PFSK-1 (cell line): ENCODE data around the gene SLC2A14.

Experiments used
- FOXP2 ChIP-seq: optimal IDR thresholded peaks from 2 replicates; pipeline ENCODE3; 2011; ENCODE audit warnings: borderline replicate concordance, control low read depth, inconsistent platforms; ENCODE audit not compliant: insufficient read depth; ENCODE audit errors: extremely low read length, extremely low read depth
- POLR2AphosphoS5 ChIP-seq: IDR thresholded peaks from 2 replicates; pipeline ENCODE4 v1.6.1; 2012; ENCODE audit warnings: low read depth, mild to moderate bottlenecking, control low read depth, low read length, moderate library complexity
- SIN3A ChIP-seq: IDR thresholded peaks from 2 replicates; pipeline ENCODE4 v1.6.1; 2012; ENCODE audit warnings: mild to moderate bottlenecking, low read length, moderate library complexity, borderline replicate concordance; ENCODE audit not compliant: insufficient read depth
- TAF1 ChIP-seq: IDR thresholded peaks from 2 replicates; pipeline ENCODE4 v1.6.1; 2012; ENCODE audit warnings: low read length, control low read depth, borderline replicate concordance; ENCODE audit not compliant: insufficient read depth
- TF ChIP-seq, protein P1 (sequence below), 2 experiments: IDR thresholded peaks; 2 replicates each; pipeline versions ENCODE4 v1.6.1 to v1.8.0; 2011 to 2012; ENCODE audit warnings: low read depth in 2 of 2, low read length in 2 of 2, control low read depth in 1 of 2, inconsistent platforms in 1 of 2, mild to moderate bottlenecking in 1 of 2, moderate library complexity in 1 of 2; ENCODE audit not compliant: insufficient read depth in 1 of 2

Gene SLC2A14

DNA sequence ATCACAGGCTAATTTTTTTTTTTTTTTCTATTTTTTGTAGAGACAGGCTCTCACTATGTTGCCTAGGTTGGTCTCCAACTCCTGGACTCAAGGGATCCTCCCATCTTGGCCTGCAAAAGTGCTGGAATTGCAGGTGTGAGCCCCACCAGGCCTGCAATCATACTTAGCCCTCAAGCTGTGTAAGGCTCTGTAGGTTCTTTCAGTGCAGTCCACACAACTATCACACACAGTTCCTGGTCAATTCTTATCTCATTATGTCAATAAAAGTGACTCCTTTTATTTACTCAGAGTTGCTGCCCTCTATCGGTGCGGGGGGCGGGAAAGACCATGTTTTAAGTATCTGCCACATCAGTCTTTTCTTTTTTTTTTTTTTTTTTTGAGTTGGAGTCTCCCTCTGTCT is 34.3 kb upstream of the SLC2A14 start:
- TF ChIP-seq TAF1 (no peak), POLR2AphosphoS5 (no peak), FOXP2 (no peak), SIN3A (no peak)
- TF ChIP-seq, protein P1, sequence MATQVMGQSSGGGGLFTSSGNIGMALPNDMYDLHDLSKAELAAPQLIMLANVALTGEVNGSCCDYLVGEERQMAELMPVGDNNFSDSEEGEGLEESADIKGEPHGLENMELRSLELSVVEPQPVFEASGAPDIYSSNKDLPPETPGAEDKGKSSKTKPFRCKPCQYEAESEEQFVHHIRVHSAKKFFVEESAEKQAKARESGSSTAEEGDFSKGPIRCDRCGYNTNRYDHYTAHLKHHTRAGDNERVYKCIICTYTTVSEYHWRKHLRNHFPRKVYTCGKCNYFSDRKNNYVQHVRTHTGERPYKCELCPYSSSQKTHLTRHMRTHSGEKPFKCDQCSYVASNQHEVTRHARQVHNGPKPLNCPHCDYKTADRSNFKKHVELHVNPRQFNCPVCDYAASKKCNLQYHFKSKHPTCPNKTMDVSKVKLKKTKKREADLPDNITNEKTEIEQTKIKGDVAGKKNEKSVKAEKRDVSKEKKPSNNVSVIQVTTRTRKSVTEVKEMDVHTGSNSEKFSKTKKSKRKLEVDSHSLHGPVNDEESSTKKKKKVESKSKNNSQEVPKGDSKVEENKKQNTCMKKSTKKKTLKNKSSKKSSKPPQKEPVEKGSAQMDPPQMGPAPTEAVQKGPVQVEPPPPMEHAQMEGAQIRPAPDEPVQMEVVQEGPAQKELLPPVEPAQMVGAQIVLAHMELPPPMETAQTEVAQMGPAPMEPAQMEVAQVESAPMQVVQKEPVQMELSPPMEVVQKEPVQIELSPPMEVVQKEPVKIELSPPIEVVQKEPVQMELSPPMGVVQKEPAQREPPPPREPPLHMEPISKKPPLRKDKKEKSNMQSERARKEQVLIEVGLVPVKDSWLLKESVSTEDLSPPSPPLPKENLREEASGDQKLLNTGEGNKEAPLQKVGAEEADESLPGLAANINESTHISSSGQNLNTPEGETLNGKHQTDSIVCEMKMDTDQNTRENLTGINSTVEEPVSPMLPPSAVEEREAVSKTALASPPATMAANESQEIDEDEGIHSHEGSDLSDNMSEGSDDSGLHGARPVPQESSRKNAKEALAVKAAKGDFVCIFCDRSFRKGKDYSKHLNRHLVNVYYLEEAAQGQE (IDR thresholded peaks at IDR 0.05; ENCODE audit: insufficient read depth in 1 of 2, low read depth in 2 of 2, low read length in 2 of 2) = no peak

- TF ChIP-seq TAF1 = no peak
- no peak for TF ChIP-seq FOXP2
- no peak for TF ChIP-seq SIN3A
These were observed 32.4 kb upstream of the SLC2A14 start for GRCh38 chr12:7905071-7905470.

DNA sequence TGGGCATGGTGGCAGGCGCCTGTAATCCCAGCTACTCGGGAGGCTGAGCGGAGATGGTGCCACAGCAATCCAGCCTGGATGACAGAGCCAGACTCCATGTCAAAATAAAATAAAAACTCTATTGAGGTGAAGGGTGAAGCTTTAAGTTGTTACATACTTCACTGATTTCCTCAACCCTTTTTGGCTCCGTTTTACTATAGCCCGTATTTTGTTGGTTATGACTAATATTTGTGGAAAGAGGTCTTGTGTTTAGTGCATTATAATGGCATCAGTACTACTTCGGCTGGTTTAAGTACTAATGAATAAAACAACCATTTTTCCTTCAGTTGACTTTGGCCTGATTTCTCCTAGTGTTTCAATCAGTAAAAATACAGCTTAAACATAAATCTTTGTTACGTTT is 27.0 kb upstream of the SLC2A14 start:
- TF ChIP-seq TAF1 (no peak), FOXP2 (no peak), POLR2AphosphoS5 (no peak), SIN3A (no peak)
- TF ChIP-seq, protein P1 (IDR thresholded peaks at IDR 0.05; ENCODE audit: insufficient read depth in 1 of 2, low read depth in 2 of 2, low read length in 2 of 2) = no peak

DNA sequence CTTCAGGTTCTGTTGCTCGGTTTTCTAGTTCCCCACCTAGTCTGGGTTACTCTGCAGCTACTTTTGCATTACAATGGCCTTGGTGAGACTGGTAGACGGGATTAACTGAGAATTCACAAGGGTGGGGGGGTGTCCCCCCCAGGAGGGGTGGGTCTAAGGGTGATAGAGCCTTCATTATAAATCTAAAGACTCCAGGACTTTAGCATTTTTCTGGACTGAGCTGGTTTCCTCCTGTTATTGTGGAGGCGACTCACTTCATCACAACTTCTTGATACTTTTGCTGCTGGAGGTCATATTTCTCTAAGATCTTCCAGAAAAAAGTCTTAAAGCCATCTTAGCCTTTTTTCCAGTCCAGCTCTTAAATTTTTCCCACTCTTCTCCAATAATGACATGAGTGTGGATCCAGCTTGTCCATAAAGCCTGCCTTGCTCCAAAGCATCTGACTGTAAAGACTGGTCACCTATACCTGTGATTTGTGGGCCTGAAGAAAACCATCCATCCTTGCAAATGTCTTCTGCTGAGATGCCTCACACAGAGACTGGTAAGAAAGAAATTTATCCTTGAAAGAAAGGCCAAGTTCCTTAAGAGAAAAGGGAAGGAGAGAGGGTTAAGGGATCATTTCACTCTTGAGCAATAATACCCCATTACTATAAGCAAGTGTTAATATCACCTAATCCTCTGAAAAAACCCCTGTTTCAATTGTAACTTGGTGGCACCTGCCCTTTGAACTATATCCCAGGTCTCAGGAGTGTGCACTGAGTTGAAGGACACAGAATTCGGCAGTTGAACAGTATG is 19.7 kb upstream of the SLC2A14 start:
- TF ChIP-seq SIN3A = no peak
- no peak for TF ChIP-seq TAF1
- TF ChIP-seq FOXP2 = no peak
- TF ChIP-seq, protein P1 (IDR thresholded peaks at IDR 0.05; ENCODE audit: insufficient read depth in 1 of 2, low read depth in 2 of 2, low read length in 2 of 2) = no peak
- TF ChIP-seq POLR2AphosphoS5 = no peak

DNA sequence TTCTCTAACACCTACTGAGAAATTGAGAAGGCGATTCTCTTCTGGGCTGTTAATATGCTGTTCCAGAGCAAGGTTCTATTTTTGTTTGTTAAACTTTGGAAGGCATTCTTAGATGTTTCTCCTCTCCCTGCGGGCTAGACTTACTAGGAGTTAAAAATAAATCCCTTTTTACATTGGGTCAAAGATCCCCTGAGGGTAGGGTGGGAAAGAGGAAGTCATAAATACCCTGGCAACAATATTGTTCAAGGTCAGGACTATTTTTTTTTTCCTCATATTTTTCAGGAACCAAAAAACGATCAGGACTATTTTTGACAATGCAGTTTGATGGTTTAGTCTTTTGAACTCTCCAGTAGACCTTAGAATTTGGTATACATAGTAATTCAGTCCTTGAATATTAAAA is 12.0 kb upstream of the SLC2A14 start:
- TF ChIP-seq POLR2AphosphoS5 = no peak
- no peak for TF ChIP-seq SIN3A
- TF ChIP-seq, protein P1 (IDR thresholded peaks at IDR 0.05; ENCODE audit: insufficient read depth in 1 of 2, low read depth in 2 of 2, low read length in 2 of 2) = no peak
- TF ChIP-seq TAF1 = no peak
- TF ChIP-seq FOXP2 = no peak
